HG02943 (cell line): Measurements from ENCODE around the gene COL15A1.

Experiments used
- ATAC-seq: cut with Tn5 transposase; IDR thresholded peaks from one replicate; pipeline ENCODE4 v1.9.1; 2021; ENCODE audit warnings: mild to moderate bottlenecking, low read depth, moderate library complexity; ENCODE audit not compliant: unreplicated experiment

COL15A1 gene

GRCh38 chr9:99070681-99071080, 127.0 kb downstream of the COL15A1 start:
- no peak for ATAC-seq

GRCh38 chr9:99071313-99072039, 127.8 kb downstream of the COL15A1 start:
- no peak for ATAC-seq

GRCh38 chr9:99072040-99072394, 128.3 kb downstream of the COL15A1 start:
- no peak for ATAC-seq

GRCh38 chr9:99073347-99073746, 129.6 kb downstream of the COL15A1 start:
- ATAC-seq = no peak

- no peak for ATAC-seq
Measured at GRCh38 chr9:99073985-99074901, 130.5 kb downstream of the COL15A1 start.

GRCh38 chr9:99074902-99075245, 131.2 kb downstream of the COL15A1 start:
- ATAC-seq = no peak

- no peak for ATAC-seq
Measured at GRCh38 chr9:99075246-99075912, 131.7 kb downstream of the COL15A1 start.

GRCh38 chr9:99076030-99076429, 132.3 kb downstream of the COL15A1 start:
- no peak for ATAC-seq

- no peak for ATAC-seq
Measured at GRCh38 chr9:99076483-99077171, 132.9 kb downstream of the COL15A1 start.

GRCh38 chr9:99078717-99079116, 135.0 kb downstream of the COL15A1 start:
- ATAC-seq = no peak

GRCh38 chr9:99079542-99079941, 135.8 kb downstream of the COL15A1 start:
- no peak for ATAC-seq

GRCh38 chr9:99083051-99083450, 139.3 kb downstream of the COL15A1 start:
- ATAC-seq = no peak

GRCh38 chr9:99085949-99086948, 142.5 kb downstream of the COL15A1 start:
- ATAC-seq = no peak

GRCh38 chr9:99087462-99087861, 143.8 kb downstream of the COL15A1 start:
- ATAC-seq = no peak

- no peak for ATAC-seq
Measured at GRCh38 chr9:99090336-99091130, 146.8 kb downstream of the COL15A1 start.

- no peak for ATAC-seq
Measured at GRCh38 chr9:99092643-99093491, 149.2 kb downstream of the COL15A1 start.

- no peak for ATAC-seq
Measured at GRCh38 chr9:99093492-99093791, 149.7 kb downstream of the COL15A1 start.

- ATAC-seq = no peak
Measured at GRCh38 chr9:99095565-99095964, 151.9 kb downstream of the COL15A1 start.
